WI38 (cell line): ENCODE data around the gene RNF141.

Source experiments
- H3K4me3 ChIP-seq: 2 replicates; pipeline ENCODE4 v1.5.1; 2011; ENCODE audit warnings: low read depth, mild to moderate bottlenecking, control low read depth, low read length
- TF ChIP-seq, protein P1 (sequence below): IDR thresholded peaks from 2 replicates; pipeline ENCODE4 v1.5.1; 2012; ENCODE audit warnings: low read depth, mild to moderate bottlenecking, control low read depth, low read length

Gene RNF141

DNA sequence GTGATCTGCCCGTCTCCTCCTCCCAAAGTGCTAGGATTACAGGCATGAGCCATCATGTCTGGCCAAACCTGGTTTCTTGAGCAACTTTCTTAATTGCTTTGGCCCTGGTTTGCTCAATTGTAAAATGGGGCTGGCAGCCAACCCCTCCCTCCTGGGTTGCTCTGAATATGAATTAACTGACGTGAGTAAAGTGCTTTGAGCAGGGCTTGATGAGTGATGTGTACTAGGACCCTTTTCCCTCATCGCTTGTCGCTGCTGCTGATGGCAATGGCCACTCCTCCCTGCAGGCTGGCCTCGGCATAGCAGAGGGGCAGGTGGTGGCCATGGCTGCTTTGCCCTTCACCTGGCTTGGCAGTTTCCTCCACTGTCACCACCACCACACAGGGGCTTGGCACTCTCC lies 41.5 kb downstream of the RNF141 start:
- no peak overlapping the region for H3K4me3 ChIP-seq

DNA sequence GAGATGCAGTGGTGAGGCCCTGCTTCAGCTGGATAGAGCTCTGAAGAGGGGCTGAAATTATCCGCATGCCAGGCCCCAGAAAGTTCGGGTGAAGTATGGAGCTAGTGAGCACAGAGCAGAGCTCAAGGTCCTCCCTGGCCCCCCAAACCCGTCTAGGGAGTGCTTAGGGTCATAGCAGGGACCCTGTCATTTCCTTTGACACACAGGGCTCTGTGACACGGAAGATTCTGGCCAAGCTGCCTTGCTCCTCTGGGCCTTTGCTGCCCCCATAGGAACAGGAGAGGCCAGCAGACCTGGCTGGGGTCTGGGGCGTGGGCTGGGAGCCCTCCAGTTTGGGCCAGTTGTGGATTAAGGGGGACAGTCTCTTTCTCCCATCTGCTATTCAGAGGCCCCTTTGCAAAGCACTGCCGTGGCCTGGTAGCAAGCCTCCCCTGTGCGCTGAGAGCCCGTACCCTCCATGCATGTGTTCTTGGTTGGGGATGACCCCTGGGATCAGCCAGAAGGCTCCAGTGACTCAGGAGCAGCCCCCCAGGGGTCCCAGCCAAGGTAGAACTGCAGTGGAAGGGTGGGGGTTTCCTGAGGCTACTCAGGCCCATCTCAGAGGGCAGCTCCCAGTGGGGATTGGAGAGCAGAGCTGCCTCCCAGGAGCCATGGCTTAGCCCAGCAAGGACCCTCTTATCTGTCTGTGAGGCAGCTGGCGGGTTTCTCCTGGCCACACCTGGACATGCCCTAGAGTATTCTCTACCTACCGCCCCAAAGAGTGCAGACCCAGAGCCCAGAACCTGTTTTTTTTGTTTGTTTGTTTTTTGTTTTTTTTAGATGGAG lies 42.3 kb downstream of the RNF141 start:
- H3K4me3 ChIP-seq = no peak overlapping the region
- TF ChIP-seq, protein P1, sequence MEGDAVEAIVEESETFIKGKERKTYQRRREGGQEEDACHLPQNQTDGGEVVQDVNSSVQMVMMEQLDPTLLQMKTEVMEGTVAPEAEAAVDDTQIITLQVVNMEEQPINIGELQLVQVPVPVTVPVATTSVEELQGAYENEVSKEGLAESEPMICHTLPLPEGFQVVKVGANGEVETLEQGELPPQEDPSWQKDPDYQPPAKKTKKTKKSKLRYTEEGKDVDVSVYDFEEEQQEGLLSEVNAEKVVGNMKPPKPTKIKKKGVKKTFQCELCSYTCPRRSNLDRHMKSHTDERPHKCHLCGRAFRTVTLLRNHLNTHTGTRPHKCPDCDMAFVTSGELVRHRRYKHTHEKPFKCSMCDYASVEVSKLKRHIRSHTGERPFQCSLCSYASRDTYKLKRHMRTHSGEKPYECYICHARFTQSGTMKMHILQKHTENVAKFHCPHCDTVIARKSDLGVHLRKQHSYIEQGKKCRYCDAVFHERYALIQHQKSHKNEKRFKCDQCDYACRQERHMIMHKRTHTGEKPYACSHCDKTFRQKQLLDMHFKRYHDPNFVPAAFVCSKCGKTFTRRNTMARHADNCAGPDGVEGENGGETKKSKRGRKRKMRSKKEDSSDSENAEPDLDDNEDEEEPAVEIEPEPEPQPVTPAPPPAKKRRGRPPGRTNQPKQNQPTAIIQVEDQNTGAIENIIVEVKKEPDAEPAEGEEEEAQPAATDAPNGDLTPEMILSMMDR = no peak

More for the DNA sequence above, 41.5 kb downstream of the RNF141 start:
- TF ChIP-seq, protein P1 = no peak

DNA sequence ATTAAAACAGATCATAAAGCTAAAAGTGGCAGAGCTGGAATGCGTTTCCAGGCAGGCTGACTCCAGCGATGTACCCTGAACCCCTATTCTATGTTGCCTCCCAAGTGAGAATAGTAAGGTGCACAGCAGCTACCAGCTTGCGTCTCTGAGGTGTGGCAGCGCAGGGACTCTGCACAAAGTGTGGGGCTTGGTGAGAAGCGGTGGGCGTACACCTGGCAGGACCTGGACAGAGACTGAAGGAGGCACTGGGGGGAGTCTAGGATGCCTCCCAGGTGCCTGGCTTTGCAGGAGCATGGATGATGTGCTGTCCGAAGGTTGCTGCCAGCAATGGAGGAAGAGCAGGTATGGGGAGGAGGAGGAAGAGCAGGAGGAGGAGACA lies 43.0 kb downstream of the RNF141 start:
- H3K4me3 ChIP-seq = no peak overlapping the region
- TF ChIP-seq, protein P1 = no peak

DNA sequence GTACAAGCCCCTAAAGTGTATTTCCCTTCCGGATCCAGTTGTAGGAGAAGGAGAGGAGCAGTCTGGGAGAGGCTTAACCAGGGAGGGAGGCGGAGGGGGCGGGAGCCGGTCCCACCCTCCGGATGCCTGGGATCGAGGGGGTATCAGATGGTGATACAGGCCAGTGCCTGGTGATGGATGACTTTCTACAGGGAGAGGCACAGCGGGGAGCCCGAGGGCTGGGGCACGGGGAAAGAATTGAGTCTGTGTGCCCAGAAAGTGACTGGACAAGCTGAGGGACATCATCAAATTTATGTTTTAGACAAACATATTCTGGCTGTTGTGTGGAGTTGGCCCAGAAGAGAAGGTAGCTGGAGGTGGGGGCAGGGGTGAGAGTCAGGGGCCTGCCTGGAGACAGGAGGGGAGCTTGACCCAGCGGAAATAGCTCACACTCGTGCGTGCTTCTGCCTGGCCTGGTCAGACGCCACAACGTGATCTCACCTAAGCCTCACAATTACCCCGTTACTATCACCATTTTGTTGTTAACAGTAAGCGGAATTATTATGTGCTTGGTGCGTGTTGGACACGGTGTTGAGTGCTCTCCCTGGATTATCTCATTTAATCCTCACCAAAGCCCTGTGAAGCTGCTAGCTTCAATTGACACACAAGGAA lies 43.5 kb downstream of the RNF141 start:
- TF ChIP-seq, protein P1 = no peak
- H3K4me3 ChIP-seq = no peak overlapping the region

DNA sequence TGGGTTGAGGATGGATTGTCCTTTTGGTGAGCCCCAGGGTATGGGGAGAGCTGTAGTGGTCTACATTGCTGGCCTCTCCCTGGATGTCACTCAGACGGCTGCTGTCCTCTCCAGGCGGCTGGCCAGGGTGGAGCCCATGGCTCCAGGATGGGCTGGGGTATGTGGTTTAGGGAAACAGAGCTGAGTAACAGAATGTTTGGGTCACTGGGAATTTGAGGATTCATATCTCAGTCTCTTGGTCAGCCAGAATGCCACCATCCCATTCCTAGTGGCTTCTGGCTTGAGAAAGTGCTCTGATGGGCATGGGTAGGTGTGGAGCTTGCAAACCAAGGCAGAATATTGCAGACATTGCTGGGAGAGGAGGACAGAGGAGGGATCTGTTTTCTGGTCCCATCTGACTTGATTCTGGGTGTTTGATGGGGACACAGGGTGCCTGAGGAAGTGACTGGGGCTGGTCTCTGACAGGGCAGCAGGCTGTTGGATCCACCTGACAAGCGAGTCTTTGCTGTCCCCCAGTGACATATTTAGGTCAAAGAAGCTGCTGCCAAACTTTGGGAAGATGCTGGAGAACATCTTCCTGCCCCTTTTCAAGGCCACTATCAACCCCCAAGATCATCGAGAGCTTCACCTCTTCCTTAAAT lies 44.6 kb downstream of the RNF141 start:
- no peak overlapping the region for H3K4me3 ChIP-seq
- TF ChIP-seq, protein P1 = no peak

DNA sequence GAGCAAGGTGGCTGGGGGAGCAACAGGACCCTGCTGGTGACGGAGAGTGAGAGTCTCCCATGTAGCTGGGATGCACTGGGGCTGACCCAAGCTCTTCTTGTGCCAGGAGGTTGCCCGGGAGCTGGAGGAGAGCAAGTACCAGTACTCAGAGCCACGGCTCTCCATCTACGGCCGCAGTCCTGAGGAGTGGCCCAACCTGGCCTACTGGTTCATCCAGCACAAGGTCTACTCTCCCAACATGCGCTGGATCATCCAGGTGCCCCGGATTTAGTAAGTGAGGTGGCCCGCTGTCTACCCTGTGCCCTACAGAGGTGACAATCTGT lies 45.6 kb downstream of the RNF141 start:
- TF ChIP-seq, protein P1 = no peak
- H3K4me3 ChIP-seq = no peak overlapping the region
